Glutamatergic neuron (in vitro differentiated cells): Measurements from ENCODE around the gene AFAP1. TPM values are rescaled to one million over a fixed set of nuclear protein-coding genes. Genes with fewer than 3 reads are reported as not detected.

Source experiments
- DNase-seq: peaks from one replicate; pipeline ENCODE4 v3.0.0; 2022
- H3K27ac Mint-ChIP-seq: one replicate; pipeline ENCODE4 v1.8.0; 2020; ENCODE audit warnings: mild to moderate bottlenecking, mixed read lengths, inconsistent platforms; ENCODE audit not compliant: unreplicated experiment
- H3K27me3 Mint-ChIP-seq: one replicate; pipeline ENCODE4 v1.8.0; 2020; ENCODE audit warnings: mild to moderate bottlenecking, moderate library complexity, mixed read lengths, inconsistent platforms; ENCODE audit not compliant: unreplicated experiment
- H3K36me3 Mint-ChIP-seq: one replicate; pipeline ENCODE4 v1.8.0; 2020; ENCODE audit warnings: mild to moderate bottlenecking, mixed read lengths, inconsistent platforms; ENCODE audit not compliant: unreplicated experiment
- H3K4me1 Mint-ChIP-seq: one replicate; pipeline ENCODE4 v1.8.0; 2020; ENCODE audit warnings: mild to moderate bottlenecking, low read depth, mixed read lengths, inconsistent platforms; ENCODE audit not compliant: unreplicated experiment
- H3K4me3 Mint-ChIP-seq: one replicate; pipeline ENCODE4 v1.8.0; 2020; ENCODE audit warnings: mild to moderate bottlenecking, mixed read lengths, inconsistent platforms; ENCODE audit not compliant: unreplicated experiment
- H3K9me3 Mint-ChIP-seq: one replicate; pipeline ENCODE4 v1.8.0; 2020; ENCODE audit warnings: mild to moderate bottlenecking, moderate library complexity, mixed read lengths, inconsistent platforms; ENCODE audit not compliant: unreplicated experiment
- CTCF ChIP-seq: fragments of 200-600 bp; sonication (generic); IDR thresholded peaks from one replicate; pipeline ENCODE4 v1.5.0; 2021; ENCODE audit not compliant: partially characterized antibody, unreplicated experiment
- total RNA-seq: library from RNA; stranded (reverse); fragmentation: NEBNext Ultra II Directional; extraction: Animal tissue kit (Norgen Biotek cat#: 25700); gene quantifications from one replicate; pipeline ENCODE4 v1.2.1, GENCODE V29; 2021; ENCODE audit not compliant: unreplicated experiment

The AFAP1 gene
- total RNA-seq, 1 donor from 2014 or later: 528 TPM

DNA sequence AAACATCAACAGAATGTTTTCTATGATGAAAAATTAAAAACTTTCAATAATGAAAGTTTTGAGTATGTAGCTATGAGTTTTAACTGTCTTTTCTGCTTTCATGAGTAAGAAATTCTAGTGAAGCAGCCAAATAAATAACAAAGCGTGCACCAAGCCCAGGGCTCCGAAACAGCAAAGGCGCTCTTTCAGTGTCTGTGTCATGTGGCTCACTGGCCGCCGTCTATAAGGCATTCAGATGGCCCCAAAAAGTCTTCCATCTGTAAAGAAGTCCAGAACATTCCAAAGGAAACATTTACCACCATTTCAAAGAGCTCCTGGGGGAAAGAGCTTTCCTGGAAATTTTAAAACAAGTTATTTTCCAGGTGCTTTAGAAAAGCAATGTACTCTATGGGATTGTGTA lies 139.9 kb downstream of the AFAP1 start:
- Mint-ChIP-seq H3K9me3 (peaks cover 43% of the 10 kb centered on the region), H3K4me3 (no peak overlapping the region), H3K27me3 (peaks cover 41% of the 10 kb centered on the region), H3K4me1 (peaks cover 44% of the 10 kb centered on the region), H3K36me3 (peaks cover 31% of the 10 kb centered on the region), H3K27ac (peak overlapping the region; percentile 76)
- no peak for DNase-seq
- TF ChIP-seq CTCF: no peak

DNA sequence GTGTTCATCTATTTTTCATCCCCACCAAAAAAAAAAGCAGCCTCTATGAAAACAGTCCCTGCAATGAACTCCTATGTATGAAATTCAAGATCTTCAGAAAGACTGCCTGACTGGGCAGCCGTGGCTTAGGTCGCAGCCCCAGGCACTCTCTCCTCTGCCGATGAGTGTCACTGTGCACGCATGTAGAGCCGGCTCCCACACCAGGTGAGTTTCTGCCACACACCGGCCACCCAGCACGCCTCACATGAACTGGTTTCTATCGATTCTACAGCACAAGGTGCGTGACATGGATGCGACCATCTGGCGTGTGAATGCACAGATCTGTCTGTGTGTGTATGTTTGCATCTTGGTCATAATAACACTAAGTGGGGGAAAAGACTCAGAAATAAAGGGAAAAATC lies 140.4 kb downstream of the AFAP1 start:
- DNase-seq: no peak
- no peak for TF ChIP-seq CTCF
- H3K36me3 Mint-ChIP-seq: peaks cover 31% of the 10 kb centered on the region
- H3K9me3 Mint-ChIP-seq: peaks cover 41% of the 10 kb centered on the region
- peaks cover 39% of the 10 kb centered on the region for H3K27me3 Mint-ChIP-seq
- H3K4me1 Mint-ChIP-seq: peaks cover 39% of the 10 kb centered on the region
- peak overlapping the region; percentile 59 for H3K27ac Mint-ChIP-seq
- H3K4me3 Mint-ChIP-seq: no peak overlapping the region

DNA sequence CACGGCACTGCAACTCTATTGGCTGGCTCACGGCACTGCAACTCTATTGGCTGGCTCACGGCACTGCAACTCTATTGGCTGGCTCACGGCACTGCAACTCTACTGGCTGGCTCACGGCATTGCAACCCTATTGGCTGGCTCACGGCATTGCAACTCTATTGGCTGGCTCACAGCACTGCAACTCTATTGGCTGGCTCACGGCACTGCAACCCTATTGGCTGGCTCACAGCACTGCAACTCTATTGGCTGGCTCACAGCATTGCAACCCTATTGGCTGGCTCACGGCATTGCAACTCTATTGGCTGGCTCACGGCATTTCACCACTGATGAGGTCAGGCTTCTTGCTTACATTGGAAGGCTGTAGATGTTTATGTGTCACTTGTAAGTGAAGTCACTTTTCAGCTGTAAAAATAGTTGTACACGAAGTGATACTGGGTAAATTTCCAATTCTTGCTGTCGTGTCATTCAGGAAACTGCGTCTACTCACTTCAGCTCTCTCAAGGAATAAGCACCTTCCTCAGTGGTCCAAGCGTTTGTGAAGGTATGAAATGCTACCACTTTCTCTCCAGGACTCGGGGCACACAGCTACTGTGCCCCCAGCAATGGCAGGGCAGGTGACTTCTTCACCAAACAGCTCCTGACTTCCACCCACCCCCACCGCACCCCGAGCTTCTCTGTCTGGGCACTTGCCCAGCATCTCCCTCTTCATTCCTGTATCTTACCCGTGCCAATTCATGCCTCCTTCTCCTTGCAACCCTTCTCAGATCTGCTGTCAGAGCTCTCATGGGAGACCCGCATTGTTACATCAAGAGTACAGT lies 141.3 kb downstream of the AFAP1 start:
- Mint-ChIP-seq H3K27me3 (peaks cover 32% of the 10 kb centered on the region), H3K9me3 (peaks cover 44% of the 10 kb centered on the region), H3K36me3 (peaks cover 31% of the 10 kb centered on the region), H3K4me1 (peaks cover 35% of the 10 kb centered on the region), H3K27ac (peak overlapping the region; percentile 59), H3K4me3 (no peak overlapping the region)
- TF ChIP-seq CTCF: peak; percentile 25
- DNase-seq: no peak

GRCh38 chr4:7797330-7797729 lies 142.3 kb downstream of the AFAP1 start:
- DNase-seq: no peak
- H3K4me1 Mint-ChIP-seq: peaks cover 34% of the 10 kb centered on the region
- peak overlapping the region; percentile 56 for H3K27ac Mint-ChIP-seq
- H3K36me3 Mint-ChIP-seq: peaks cover 31% of the 10 kb centered on the region
- H3K27me3 Mint-ChIP-seq: peaks cover 28% of the 10 kb centered on the region
- no peak for TF ChIP-seq CTCF
- peaks cover 42% of the 10 kb centered on the region for H3K9me3 Mint-ChIP-seq
- no peak overlapping the region for H3K4me3 Mint-ChIP-seq

- TF ChIP-seq CTCF: no peak
- peaks cover 31% of the 10 kb centered on the region for H3K36me3 Mint-ChIP-seq
These were observed 143.7 kb downstream of the AFAP1 start for GRCh38 chr4:7795983-7796382.

More at GRCh38 chr4:7795983-7796382, 143.7 kb downstream of the AFAP1 start:
- Mint-ChIP-seq H3K9me3 (peaks cover 44% of the 10 kb centered on the region), H3K4me3 (no peak overlapping the region), H3K27ac (no peak overlapping the region), H3K27me3 (peaks cover 26% of the 10 kb centered on the region), H3K4me1 (peaks cover 33% of the 10 kb centered on the region)
- no peak for DNase-seq
